H1 (cell line): ENCODE measurements around the gene POGZ. TPM values are rescaled to one million over a fixed set of nuclear protein-coding genes. Genes with fewer than 3 reads are reported as not detected.

Experiments
- CTCF ChIA-PET: fragments of 300-600 bp; sonication (Branson Sonifier 250); formaldehyde crosslinking; loops from one replicate; lab custom pipeline; 2021; ENCODE audit not compliant: partially characterized antibody; lab: Charles Lee
- POLR2A ChIA-PET: fragments of 300-600 bp; sonication (Branson Sonifier 250); formaldehyde crosslinking; loops from one replicate; lab custom pipeline; 2021; ENCODE audit warnings: inconsistent platforms; ENCODE audit not compliant: partially characterized antibody; lab: Charles Lee
- DNase-seq, 2 experiments: peaks; one replicate each; pipeline versions ENCODE4 v3.0.0 to v3.0.0-alpha.2; 2010 to 2022; ENCODE audit warnings: low spot score in 2 of 2, low read depth in 1 of 2, mixed read lengths in 1 of 2
- FAIRE-seq: peaks from 2 replicates; lab custom pipeline; 2011; peaks lifted over from hg19 to GRCh38; lab: Jason Lieb, UNC
- H2AFZ ChIP-seq: 2 replicates; pipeline ENCODE4 v1.8.1; 2012; ENCODE audit warnings: low read length, inconsistent platforms
- H2AK5ac ChIP-seq: 2 replicates; pipeline ENCODE4 v1.6.1; 2013; ENCODE audit warnings: low read depth, low read length
- H2BK120ac ChIP-seq: replicated peaks from 2 replicates; pipeline ENCODE3; 2013; ENCODE audit warnings: low read depth, low read length, inconsistent platforms
- H2BK12ac ChIP-seq: 2 replicates; pipeline ENCODE4 v1.6.1; 2013; ENCODE audit warnings: low read depth, low read length
- H2BK15ac ChIP-seq: 2 replicates; pipeline ENCODE4 v1.6.1; 2013; ENCODE audit warnings: low read length
- H2BK20ac ChIP-seq: 2 replicates; pipeline ENCODE4 v1.6.1; 2013; ENCODE audit warnings: low read length
- H2BK5ac ChIP-seq: 2 replicates; pipeline ENCODE4 v1.6.1; 2013; ENCODE audit warnings: low read depth, low read length
- H3K14ac ChIP-seq: 2 replicates; pipeline ENCODE4 v1.6.1; 2013; ENCODE audit warnings: inconsistent platforms; ENCODE audit not compliant: insufficient read length
- H3K18ac ChIP-seq: 2 replicates; pipeline ENCODE4 v1.6.1; 2013; ENCODE audit warnings: low read length; ENCODE audit errors: extremely low read depth
- H3K23ac ChIP-seq: 2 replicates; pipeline ENCODE4 v1.6.1; 2013; ENCODE audit warnings: inconsistent platforms; ENCODE audit not compliant: insufficient read length
- H3K23me2 ChIP-seq: 2 replicates; pipeline ENCODE4 v1.6.1; 2013; ENCODE audit warnings: low read depth, low read length
- H3K27ac ChIP-seq: 2 replicates; pipeline ENCODE4 v1.6.1; 2011; ENCODE audit warnings: low read depth, low read length, inconsistent platforms
- H3K27me3 ChIP-seq, 4 experiments: replicated peaks in 1 of 4; 1 replicate in 1 of 4; 2 replicates in 3 of 4; pipeline versions ENCODE4 v1.6.1 to v1.8.1; 2011 to 2013; ENCODE audit warnings: low read length in 3 of 4, mild to moderate bottlenecking in 3 of 4, inconsistent platforms in 2 of 4, mixed read lengths in 2 of 4, moderate library complexity in 1 of 4; ENCODE audit not compliant: control insufficient read depth in 3 of 4, insufficient read depth in 3 of 4; ENCODE audit errors: extremely low read depth in 1 of 4
- H3K36me3 ChIP-seq, 4 experiments: 2 replicates each; pipeline versions ENCODE4 v1.6.1 to v1.8.1; 2011 to 2013; ENCODE audit warnings: mild to moderate bottlenecking in 4 of 4, low read length in 3 of 4, moderate library complexity in 2 of 4, control low read depth in 1 of 4, inconsistent platforms in 1 of 4; ENCODE audit not compliant: insufficient read depth in 4 of 4, control insufficient read depth in 2 of 4
- H3K4ac ChIP-seq: replicated peaks from 2 replicates; pipeline ENCODE3; 2013; ENCODE audit warnings: low read length, low read depth, mixed read lengths, inconsistent platforms; ENCODE audit not compliant: insufficient read length
- H3K4me1 ChIP-seq, 4 experiments: replicated peaks in 1 of 4; 1 replicate in 1 of 4; 2 replicates in 3 of 4; pipeline versions ENCODE4 v1.6.1 to v1.8.1; 2011 to 2013; ENCODE audit warnings: low read length in 3 of 4, inconsistent platforms in 2 of 4, mixed read lengths in 1 of 4; ENCODE audit not compliant: insufficient read depth in 4 of 4, control insufficient read depth in 3 of 4
- H3K4me2 ChIP-seq, 2 experiments: 2 replicates each; pipeline versions ENCODE4 v1.6.1 to v1.8.1; 2011 to 2013; ENCODE audit warnings: low read depth in 2 of 2, low read length in 2 of 2, control low read depth in 1 of 2, inconsistent platforms in 1 of 2, mild to moderate bottlenecking in 1 of 2; ENCODE audit not compliant: insufficient read depth in 1 of 2
- H3K4me3 ChIP-seq, 4 experiments: fragments of 200-600, 300-600 bp in 1 of 4; sonication (generic), shearing (Covaris generic), sonication (Bioruptor Twin) in 1 of 4; 2 replicates each; pipeline versions ENCODE4 v1.5.1 to v1.8.1; 2011 to 2016; ENCODE audit warnings: low read length in 4 of 4, low read depth in 3 of 4, control low read depth in 2 of 4, inconsistent platforms in 2 of 4, mild to moderate bottlenecking in 2 of 4, mixed read lengths in 1 of 4, moderate library complexity in 1 of 4; ENCODE audit not compliant: insufficient read depth in 2 of 4; ENCODE audit errors: extremely low read depth in 1 of 4
- H3K56ac ChIP-seq: replicated peaks from 2 replicates; pipeline ENCODE3; 2013; ENCODE audit warnings: low read depth, mild to moderate bottlenecking, mixed read lengths, low read length, inconsistent platforms; ENCODE audit not compliant: insufficient read length
- H3K79me1 ChIP-seq: 2 replicates; pipeline ENCODE4 v1.6.1; 2013; ENCODE audit warnings: low read depth, low read length, control low read depth
- H3K79me2 ChIP-seq, 2 experiments: 2 replicates each; pipeline versions ENCODE4 v1.6.1 to v1.8.1; 2012 to 2013; ENCODE audit warnings: low read length in 2 of 2, mild to moderate bottlenecking in 2 of 2, inconsistent platforms in 1 of 2; ENCODE audit not compliant: insufficient read depth in 2 of 2, control insufficient read depth in 1 of 2
- H3K9ac ChIP-seq, 4 experiments: replicated peaks in 1 of 4; 1 replicate in 1 of 4; 2 replicates in 3 of 4; pipeline versions ENCODE4 v1.6.1 to v1.8.1; 2011 to 2013; ENCODE audit warnings: low read depth in 3 of 4, low read length in 3 of 4, control low read depth in 2 of 4, mild to moderate bottlenecking in 2 of 4, moderate library complexity in 2 of 4, inconsistent platforms in 1 of 4; ENCODE audit errors: extremely low read depth in 1 of 4
- H3K9me3 ChIP-seq, 2 experiments: 2 replicates each; pipeline versions ENCODE4 v1.6.1 to v1.8.1; 2012 to 2013; ENCODE audit warnings: mild to moderate bottlenecking in 2 of 2, moderate library complexity in 2 of 2, control low read depth in 1 of 2, inconsistent platforms in 1 of 2, low read depth in 1 of 2, low read length in 1 of 2, mixed read lengths in 1 of 2; ENCODE audit not compliant: insufficient read depth in 2 of 2
- H4K20me1 ChIP-seq, 2 experiments: replicated peaks in 1 of 2; 2 replicates each; pipeline versions ENCODE3 to v1.8.1; 2011 to 2013; ENCODE audit warnings: inconsistent platforms in 2 of 2, low read length in 2 of 2, mild to moderate bottlenecking in 1 of 2; ENCODE audit not compliant: insufficient read depth in 2 of 2, control insufficient read depth in 1 of 2
- H4K5ac ChIP-seq: 2 replicates; pipeline ENCODE4 v1.6.1; 2013; ENCODE audit warnings: low read length, low read depth, mixed read lengths, inconsistent platforms; ENCODE audit not compliant: insufficient read length
- H4K8ac ChIP-seq: 2 replicates; pipeline ENCODE4 v1.8.0; 2013; ENCODE audit warnings: mild to moderate bottlenecking, moderate library complexity, low read length, inconsistent platforms; ENCODE audit not compliant: insufficient read depth; ENCODE audit errors: extremely low read depth
- H4K91ac ChIP-seq: replicated peaks from 2 replicates; pipeline ENCODE3; 2013; ENCODE audit warnings: low read length, mixed read lengths, inconsistent platforms; ENCODE audit not compliant: insufficient read length
- BACH1 ChIP-seq: IDR thresholded peaks from 2 replicates; pipeline ENCODE4 v1.6.1; 2012; ENCODE audit warnings: low read length, improper control_type of control experiment
- CBX5 ChIP-seq: fragments of 300-800, 300-1000 bp; sonication (generic); IDR thresholded peaks from 2 replicates; pipeline ENCODE4 v1.7.1; 2016; ENCODE audit warnings: antibody characterized with exemption, low read length, low read depth
- CEBPB ChIP-seq: IDR thresholded peaks from 2 replicates; pipeline ENCODE4 v1.6.1; 2012; ENCODE audit warnings: low read depth, low read length
- CHD2 ChIP-seq: IDR thresholded peaks from 2 replicates; pipeline ENCODE4 v1.6.1; 2012; ENCODE audit warnings: low read length, improper control_type of control experiment
- CREB1 ChIP-seq: IDR thresholded peaks from 2 replicates; pipeline ENCODE4 v1.6.1; 2012; ENCODE audit warnings: inconsistent platforms
- E2F6 ChIP-seq: IDR thresholded peaks from 2 replicates; pipeline ENCODE4 v1.6.1; 2012; ENCODE audit warnings: inconsistent platforms
- MAFK ChIP-seq: IDR thresholded peaks from 2 replicates; pipeline ENCODE4 v1.6.1; 2012; ENCODE audit warnings: low read depth, mild to moderate bottlenecking, improper control_type of control experiment, low read length
- RNF2 ChIP-seq: fragments of 200-900, 300-1000 bp; sonication (generic); IDR thresholded peaks from 2 replicates; pipeline ENCODE4 v1.7.1; 2016; ENCODE audit warnings: borderline replicate concordance, low read depth, mild to moderate bottlenecking, antibody characterized with exemption, low read length; ENCODE audit not compliant: poor library complexity, severe bottlenecking; ENCODE audit errors: missing control alignments
- TAF1 ChIP-seq: IDR thresholded peaks from 2 replicates; pipeline ENCODE4 v1.6.1; 2011; ENCODE audit warnings: mild to moderate bottlenecking, low read depth, low read length
- TCF12 ChIP-seq: IDR thresholded peaks from 2 replicates; pipeline ENCODE4 v1.6.1; 2011; ENCODE audit warnings: low read depth, mild to moderate bottlenecking, low read length
- WGBS, 2 experiments: shearing (Covaris generic) in 1 of 2; methylation state at CpG; one replicate each; pipeline versions ENCODE4 v1.1.6 to v1.1.7; 2013 to 2015; ENCODE audit warnings: low lambda C conversion rate in 2 of 2, mixed read lengths in 2 of 2, inconsistent platforms in 1 of 2, low coverage in 1 of 2, missing lambda C conversion rate in 1 of 2; ENCODE audit not compliant: insufficient replicate concordance in 2 of 2, insufficient coverage in 1 of 2, insufficient read length in 1 of 2; ENCODE audit errors: extremely low coverage in 1 of 2, missing lambda C conversion rate in 1 of 2; 5-methylcytosine and 5-hydroxymethylcytosine counted together
- polyA plus RNA-seq, 7 experiments: library from polyadenylated mRNA; depleted of rRNA in 3 of 7; stranded (reverse) in 5 of 7; unstranded in 2 of 7; fragments of >200 nt in 5 of 7; fragments of 200-250 nt in 2 of 7; gene quantifications; 1 replicate in 5 of 7; 2 replicates in 1 of 7; 4 replicates in 1 of 7; pipeline versions ENCODE4 v1.2.1 to v1.2.3, GENCODE V29; 2011 to 2013; ENCODE audit warnings: missing spikeins in 2 of 7, mixed read lengths in 2 of 7
- total RNA-seq: library from RNA; stranded (reverse); fragmentation: NEBNext Ultra II Directional; extraction: Animal tissue kit (Norgen Biotek cat#: 25700); gene quantifications from 2 replicates; pipeline ENCODE4 v1.2.1, GENCODE V29; 2021

POGZ gene
- total and polyA plus RNA-seq, 2 of the 8 experiments (the other 6 are each of a cell fraction or from before 2014, with no cell fraction given) = 66.4 to 105 TPM

- ChIA-PET POLR2A (interaction anchor here (1.0 to 8.6 kb wide), 6 partner anchors 9 to 68 kb away, joined by 4 to 91 read pairs (median 8); partner anchors contain the start of genes CGN and POGZ), CTCF (interaction anchor here (0.6 to 2.7 kb wide), 4 partner anchors 12 to 1160 kb away, joined by 3 to 11 read pairs (median 3); no protein-coding TSS in a partner anchor)
- Histone ChIP-seq H2AFZ (0 out of 2 replicates have a peak overlapping the region, but pooled peaks have one; percentile 0), H3K9me3 (no peaks in the 10 kb centered on the region), H3K4me2 (peak overlapping the region; percentile 62 to 71), H3K23ac (no peak overlapping the region), H3K23me2 (no peaks in the 10 kb centered on the region), H4K91ac (no peak overlapping the region), H4K8ac (peak overlapping the region; percentile 87), H2BK15ac (no peak overlapping the region), H3K56ac (peak overlapping the region; percentile 8), H4K5ac (peak overlapping the region; percentile 44), H3K27me3 (no peaks in the 10 kb centered on the region), H3K79me2 (no peaks in the 10 kb centered on the region), H2BK5ac (no peak overlapping the region), H3K4ac (no peak overlapping the region), H3K4me3 (peak overlapping the region; percentile 42 to 66 (median 50)), H3K4me1 (no peaks in the 10 kb centered on the region; a peak in 2 of 7 replicates), H4K20me1 (no peaks in the 10 kb centered on the region), H2BK120ac (no peak overlapping the region), H2BK20ac (no peak overlapping the region), H2BK12ac (no peak overlapping the region), H3K36me3 (no peaks in the 10 kb centered on the region), H3K27ac (no peak overlapping the region; the same call in 1 of the 2 replicates), H3K79me1 (no peaks in the 10 kb centered on the region), H3K18ac (peak overlapping the region; percentile 60; the same call in 1 of the 2 replicates), H2AK5ac (no peak overlapping the region), H3K9ac (peak overlapping the region in 3 of 4 experiments; percentile 45 to 56 (median 53); a peak in 5 of 7 replicates), H3K14ac (no peak overlapping the region)
- 10% methylated on average over 33 of the region's 36 CpGs; no CpG with 5 or more reads in 1 of the 2 experiments for WGBS, 2 experiments
- FAIRE-seq (no peak), DNase-seq (peak in 1 of 2 experiments; percentile 73)
- no peak for TF ChIP-seq RNF2
- TF ChIP-seq TCF12 = no peak
- no peak for TF ChIP-seq MAFK
- peak; percentile 77 for TF ChIP-seq TAF1
- TF ChIP-seq CREB1 = peak; percentile 27; the same call in 1 of the 2 replicates
- TF ChIP-seq CHD2 = peak; percentile 69
- TF ChIP-seq BACH1 = no peak
- peak; percentile 80 for TF ChIP-seq E2F6
- no peak for TF ChIP-seq CEBPB
- TF ChIP-seq CBX5 = no peak
Observed at GRCh38 chr1:151472856-151473731, 13.8 kb upstream of the POGZ start.
